Activated T-helper 1 cell treated with anti-CD3 and anti-CD28 coated beads, Interleukin-2, amount 50 U/mL, for 16 hours (primary cell): ENCODE measurements around the gene GLIS2.

Experiments used
- DNase-seq, 2 donors: peaks; one replicate each; pipeline ENCODE4 v3.0.0-alpha.2; 2020; ENCODE audit warnings: low read depth in 1 of 2, low spot score in 1 of 2

GLIS2 gene

GRCh38 chr16:4350365-4350786 is 34.5 kb downstream of the GLIS2 start:
- DNase-seq = no peak

GRCh38 chr16:4350787-4351659 is 35.2 kb downstream of the GLIS2 start, which contains the start of gene PAM16:
PAM16 (minus strand) TSS chr16:4351321; CDS start chr16:4351234, 87 bp downstream.
- DNase-seq = peak; percentile 97 to 98

GRCh38 chr16:4351880-4352279 is 36.0 kb downstream of the GLIS2 start:
- no peak for DNase-seq

GRCh38 chr16:4352843-4353242 is 37.0 kb downstream of the GLIS2 start:
- no peak for DNase-seq

- no peak for DNase-seq
These were observed 37.8 kb downstream of the GLIS2 start for GRCh38 chr16:4353675-4354074.

GRCh38 chr16:4354512-4355409 is 38.9 kb downstream of the GLIS2 start:
- no peak for DNase-seq

GRCh38 chr16:4356820-4357219 is 41.0 kb downstream of the GLIS2 start:
- DNase-seq = no peak

- no peak for DNase-seq
These were observed 42.4 kb downstream of the GLIS2 start for GRCh38 chr16:4358236-4358635.

- DNase-seq = peak; percentile 49 to 61
These were observed 43.1 kb downstream of the GLIS2 start for GRCh38 chr16:4358831-4359561.

- DNase-seq = no peak
These were observed 44.0 kb downstream of the GLIS2 start for GRCh38 chr16:4359914-4360313.

GRCh38 chr16:4360538-4361021 is 44.7 kb downstream of the GLIS2 start:
- no peak for DNase-seq

GRCh38 chr16:4361033-4361943 is 45.4 kb downstream of the GLIS2 start:
- no peak for DNase-seq

- DNase-seq = no peak
These were observed 46.1 kb downstream of the GLIS2 start for GRCh38 chr16:4361944-4362311.

- no peak for DNase-seq
These were observed 46.7 kb downstream of the GLIS2 start for GRCh38 chr16:4362476-4363135.

- no peak for DNase-seq
These were observed 48.5 kb downstream of the GLIS2 start for GRCh38 chr16:4364196-4365013.

GRCh38 chr16:4365014-4365406 is 49.1 kb downstream of the GLIS2 start:
- no peak for DNase-seq

- no peak for DNase-seq
These were observed 49.7 kb downstream of the GLIS2 start for GRCh38 chr16:4365615-4366014.

- no peak for DNase-seq
These were observed 50.1 kb downstream of the GLIS2 start for GRCh38 chr16:4366016-4366415.

GRCh38 chr16:4367393-4367856 is 51.6 kb downstream of the GLIS2 start:
- DNase-seq = no peak
